ENCODE data around the gene AMN1. TPM values are rescaled to one million over a fixed set of nuclear protein-coding genes. Genes with fewer than 3 reads are reported as not detected.

The AMN1 gene
- total RNA-seq, 4 donors from 2014 or later: 3.4 to 16.4 (median 10.5) TPM

- H3K27me3 ChIP-seq: no peaks in the 10 kb centered on the region
- DNase-seq (ENCODE audit: low spot score in 2 of 2): no peak
- no peak for TF ChIP-seq EP300 (IDR thresholded peaks at IDR 0.05)
- TF ChIP-seq POLR2A (IDR thresholded peaks at IDR 0.05): no peak
- no peak for TF ChIP-seq POLR2AphosphoS5 (IDR thresholded peaks at IDR 0.05)
- TF ChIP-seq CTCF (IDR thresholded peaks at IDR 0.05): no peak
- H3K4me1 ChIP-seq: peaks cover 4% of the 10 kb centered on the region
- no peak overlapping the region for H3K27ac ChIP-seq
- H3K9me3 ChIP-seq: no peaks in the 10 kb centered on the region
- 85% methylated on average over 7 of the region's 7 CpGs for WGBS
- H3K36me3 ChIP-seq: no peaks in the 10 kb centered on the region
- H3K4me3 ChIP-seq: no peak overlapping the region
Measured at GRCh38 chr12:31626270-31626995, 102.4 kb downstream of the AMN1 start.

GRCh38 chr12:31622038-31622437 lies 106.8 kb downstream of the AMN1 start:
- H3K4me1 ChIP-seq: no peaks in the 10 kb centered on the region
- 96% methylated on average over 4 of the region's 4 CpGs for WGBS
- no peak for TF ChIP-seq POLR2A (IDR thresholded peaks at IDR 0.05)
- no peak for TF ChIP-seq EP300 (IDR thresholded peaks at IDR 0.05)
- no peak for TF ChIP-seq POLR2AphosphoS5 (IDR thresholded peaks at IDR 0.05)

More at GRCh38 chr12:31622038-31622437, 106.8 kb downstream of the AMN1 start:
- Histone ChIP-seq H3K9me3 (no peaks in the 10 kb centered on the region), H3K4me3 (no peak overlapping the region), H3K36me3 (no peaks in the 10 kb centered on the region), H3K27ac (no peak overlapping the region), H3K27me3 (no peaks in the 10 kb centered on the region)
- no peak for DNase-seq (ENCODE audit: low spot score in 2 of 2)

Other genes starting within 250 kb of the AMN1 start
- 1 to 10 TPM; 1.6 to 9.7 (median 5.8) TPM for gene DENND5B, start 137.9 kb downstream of the AMN1 start, total RNA-seq
- 1 to 10 TPM; 2.4 to 4.0 (median 2.7) TPM for gene ETFBKMT, start 69.3 kb downstream of the AMN1 start, total RNA-seq
- gene RESF1, start 230.4 kb upstream of the AMN1 start, total RNA-seq: 100 to 1,000 TPM in 1 of 4 donors, 10 to 100 TPM in 3; 58.0 to 115 (median 69.8) TPM

Data from suprapubic skin (tissue), 4 donors.